Heart right ventricle (tissue), 16 donors: ENCODE measurements around the gene KRT20. TPM values are rescaled to one million over a fixed set of nuclear protein-coding genes. Genes with fewer than 3 reads are reported as not detected.

Source experiments
- ATAC-seq, 8 donors: fragments of 200-7000 bp; cut with Tn5 transposase; one replicate each; pipeline ENCODE4 v1.9.1; 2020; ENCODE audit warnings: mild to moderate bottlenecking in 8 of 8, moderate library complexity in 8 of 8, moderate number of reproducible peaks in 1 of 8
- DNase-seq, 2 donors: peaks; one replicate each; pipeline ENCODE4 v3.0.0-alpha.2; 2020
- H3K27ac ChIP-seq, 10 donors: fragments of 200-600 bp; sonication (generic) in 2 of 10; one replicate each; pipeline versions ENCODE4 v1.5.0 to v1.8.0; 2020 to 2022; ENCODE audit warnings: mild to moderate bottlenecking in 3 of 10
- H3K27me3 ChIP-seq, 7 donors: fragments of 200-600 bp; one replicate each; pipeline ENCODE4 v1.8.0; 2021 to 2022; ENCODE audit warnings: mild to moderate bottlenecking in 2 of 7
- H3K36me3 ChIP-seq, 9 donors: fragments of 200-600 bp; sonication (generic) in 1 of 9; one replicate each; pipeline versions ENCODE4 v1.5.0 to v1.8.0; 2020 to 2022; ENCODE audit warnings: mild to moderate bottlenecking in 2 of 9
- H3K4me1 ChIP-seq, 9 donors: fragments of 200-600 bp; sonication (generic) in 1 of 9; one replicate each; pipeline versions ENCODE4 v1.5.0 to v1.8.0; 2020 to 2022; ENCODE audit warnings: mild to moderate bottlenecking in 4 of 9
- H3K4me3 ChIP-seq, 10 donors: fragments of 200-600 bp; sonication (generic) in 2 of 10; one replicate each; pipeline versions ENCODE4 v1.5.0 to v1.8.0; 2020 to 2022; ENCODE audit warnings: mild to moderate bottlenecking in 7 of 10, moderate library complexity in 2 of 10
- H3K9me3 ChIP-seq, 11 donors: fragments of 200-600 bp in 10 of 11; sonication (generic) in 2 of 11; one replicate each; pipeline versions ENCODE4 v1.5.0 to v1.8.0; 2013 to 2022; ENCODE audit warnings: mild to moderate bottlenecking in 2 of 11, control low read depth in 1 of 11, moderate library complexity in 1 of 11
- WGBS, 2 donors: extraction: QIAGEN DNeasy Blood & Tissue Kit; methylation state at CpG; one replicate each; pipeline ENCODE4 v1.1.7; 2013; ENCODE audit warnings: inconsistent platforms in 1 of 2; 5-methylcytosine and 5-hydroxymethylcytosine counted together
- intact Hi-C, 10 donors: fragments of 100-400 bp; cut with DNase I; formaldehyde crosslinking; loops; one replicate each; pipeline versions ENCODE4 v1.11.1 to v1.14.2; 2022
- polyA plus RNA-seq, 2 donors: library from polyadenylated mRNA; stranded (reverse); fragments of 200-250 nt; gene quantifications; one replicate each; pipeline ENCODE4 v1.2.3, GENCODE V29; 2013
- total RNA-seq, 10 donors: library from RNA; stranded (reverse); fragmentation: NEBNext Ultra II Directional in 3 of 10; extraction: Animal tissue kit (Norgen Biotek cat#: 25700) in 3 of 10; gene quantifications; one replicate each; pipeline versions ENCODE4 v1.2.1 to v1.2.4, GENCODE V29; 2021 to 2023
- TF ChIP-seq, protein P1 (sequence below), 9 donors: fragments of 200-600 bp; sonication (generic) in 2 of 9; IDR thresholded peaks; one replicate each; pipeline versions ENCODE4 v1.5.0 to v1.8.0; 2021 to 2022; ENCODE audit warnings: antibody characterized with exemption in 9 of 9, mild to moderate bottlenecking in 5 of 9, moderate library complexity in 1 of 9
- donor health status: Arrhythmogenic right ventricular cardiomyopathy.
- donor health status: ischemic (EF 13 %, LVEDD 7.1; RV severe dilation, severe dysfunction).
- donor health status: healthy with polysubstance abuse.
- donor health status: DM: no; HTN: yes; CAD: no.
- donor health status: DM: no; HTN: no; CAD: no.
- donor health status: ischemic (EF 25% LVEDD 6.9; RV normal size, moderate dysfunction).
- donor health status: ischemic (EF 25% LVEDD 5.7; RV mildly dilated, moderate dysfunction).
- donor health status: healthy.
- donor health status: DM: yes; HTN: yes; CAD: no.
- donor health status: Ischemic cardiomyopathy.
- donor health status: ischemic (EF 35%, LVEDD 5.7; RV mildly dilated, moderate dysfunction).
- donor health status: nonischemic (EF 11% LVEDD 7.7; RV severe dilation, severe dysfunction).
- donor health status: DM: yes; HTN: yes; CAD: no.
- donor health status: PGD.
- donor health status: ischemic (EF 29% LVEDD 5.4; RV normal size, mild dysfunction).
- donor health status: nonischemic (EF 23%, LVEDD 6.1; RV moderate dilation, normal function).

Gene KRT20
- total and polyA plus RNA-seq, 12 donors = not detected

GRCh38 chr17:40903129-40903847 lies 18.2 kb upstream of the KRT20 start:
- intact Hi-C loops = loop anchor here in 1 of 10 donors (10.0 kb wide), 1 partner anchor 98 kb away; no protein-coding TSS in a partner anchor
- ATAC-seq = no peak

GRCh38 chr17:40902498-40902897 lies 17.5 kb upstream of the KRT20 start:
- DNase-seq = no peak
- 86 to 87% methylated on average over 4 of the region's 4 CpGs for WGBS, 2 donors
- no peak for ATAC-seq
- H3K9me3 ChIP-seq = no peaks in the 10 kb centered on the region
- peaks cover 0 to 39% (median 14%) of the 10 kb centered on the region in 7 donors for H3K27me3 ChIP-seq
- H3K4me3 ChIP-seq = no peak overlapping the region
- no peak overlapping the region for H3K27ac ChIP-seq
- intact Hi-C loops = loop anchor here in 1 of 10 donors (10.0 kb wide), 1 partner anchor 98 kb away; no protein-coding TSS in a partner anchor
- TF ChIP-seq, protein P1, sequence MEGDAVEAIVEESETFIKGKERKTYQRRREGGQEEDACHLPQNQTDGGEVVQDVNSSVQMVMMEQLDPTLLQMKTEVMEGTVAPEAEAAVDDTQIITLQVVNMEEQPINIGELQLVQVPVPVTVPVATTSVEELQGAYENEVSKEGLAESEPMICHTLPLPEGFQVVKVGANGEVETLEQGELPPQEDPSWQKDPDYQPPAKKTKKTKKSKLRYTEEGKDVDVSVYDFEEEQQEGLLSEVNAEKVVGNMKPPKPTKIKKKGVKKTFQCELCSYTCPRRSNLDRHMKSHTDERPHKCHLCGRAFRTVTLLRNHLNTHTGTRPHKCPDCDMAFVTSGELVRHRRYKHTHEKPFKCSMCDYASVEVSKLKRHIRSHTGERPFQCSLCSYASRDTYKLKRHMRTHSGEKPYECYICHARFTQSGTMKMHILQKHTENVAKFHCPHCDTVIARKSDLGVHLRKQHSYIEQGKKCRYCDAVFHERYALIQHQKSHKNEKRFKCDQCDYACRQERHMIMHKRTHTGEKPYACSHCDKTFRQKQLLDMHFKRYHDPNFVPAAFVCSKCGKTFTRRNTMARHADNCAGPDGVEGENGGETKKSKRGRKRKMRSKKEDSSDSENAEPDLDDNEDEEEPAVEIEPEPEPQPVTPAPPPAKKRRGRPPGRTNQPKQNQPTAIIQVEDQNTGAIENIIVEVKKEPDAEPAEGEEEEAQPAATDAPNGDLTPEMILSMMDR (IDR thresholded peaks at IDR 0.05) = no peak
- no peaks in the 10 kb centered on the region for H3K36me3 ChIP-seq
- H3K4me1 ChIP-seq = no peaks in the 10 kb centered on the region

More at GRCh38 chr17:40903129-40903847, 18.2 kb upstream of the KRT20 start:
- WGBS, 2 donors = 77 to 80% methylated on average over 12 of the region's 12 CpGs
- Histone ChIP-seq H3K4me3 (no peak overlapping the region), H3K27ac (no peak overlapping the region), H3K9me3 (no peaks in the 10 kb centered on the region), H3K27me3 (peaks cover 0 to 47% (median 19%) of the 10 kb centered on the region in 7 donors), H3K36me3 (no peaks in the 10 kb centered on the region), H3K4me1 (no peaks in the 10 kb centered on the region)
- DNase-seq = no peak
- TF ChIP-seq, protein P1 (IDR thresholded peaks at IDR 0.05) = no peak

GRCh38 chr17:40901981-40902474 lies 17.0 kb upstream of the KRT20 start:
- H3K9me3 ChIP-seq = no peaks in the 10 kb centered on the region
- intact Hi-C loops = loop anchor here in 1 of 10 donors (10.0 kb wide), 1 partner anchor 97 kb away; no protein-coding TSS in a partner anchor
- no peak for ATAC-seq
- no peak overlapping the region for H3K27ac ChIP-seq
- peaks cover 0 to 38% (median 13%) of the 10 kb centered on the region in 7 donors for H3K27me3 ChIP-seq
- no peaks in the 10 kb centered on the region for H3K36me3 ChIP-seq
- WGBS, 2 donors = 89 to 93% methylated on average over 1 of the region's 1 CpG
- H3K4me3 ChIP-seq = no peak overlapping the region
- no peak for DNase-seq
- H3K4me1 ChIP-seq = no peaks in the 10 kb centered on the region
- TF ChIP-seq, protein P1 (IDR thresholded peaks at IDR 0.05) = no peak

DNA sequence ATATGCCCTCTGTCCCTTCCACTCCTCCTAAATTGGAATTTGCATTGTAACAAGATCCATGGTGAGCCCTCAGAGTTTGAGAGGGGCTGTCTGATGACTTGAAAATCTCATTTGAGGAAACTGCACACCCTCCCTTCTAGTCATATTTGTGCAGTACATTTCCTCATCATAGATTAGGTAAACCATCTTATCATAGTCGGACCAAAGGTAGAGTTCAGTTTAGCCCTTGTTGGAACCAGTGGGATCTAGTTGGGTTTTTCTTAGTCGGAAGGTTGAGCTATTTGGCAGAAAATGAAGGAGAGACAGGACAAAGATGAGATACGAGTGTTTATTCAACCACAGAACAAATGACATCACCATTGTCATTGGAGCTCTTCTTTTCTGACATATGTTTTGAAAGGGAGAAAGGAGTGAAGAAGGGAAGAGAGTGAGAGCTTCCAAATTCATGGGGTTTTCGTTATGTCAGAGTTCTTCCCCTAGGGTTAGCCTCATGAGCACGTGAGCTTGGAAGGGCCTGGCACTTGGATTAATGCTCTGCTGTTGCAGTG lies 15.8 kb upstream of the KRT20 start:
- TF ChIP-seq, protein P1 (IDR thresholded peaks at IDR 0.05) = no peak
- no peaks in the 10 kb centered on the region for H3K4me1 ChIP-seq
- H3K4me3 ChIP-seq = no peak overlapping the region
- ATAC-seq (no peak), DNase-seq (no peak)
- H3K36me3 ChIP-seq = no peaks in the 10 kb centered on the region
- H3K27me3 ChIP-seq = peaks cover 0 to 37% (median 9%) of the 10 kb centered on the region in 7 donors
- 70 to 71% methylated on average over 5 of the region's 5 CpGs for WGBS, 2 donors
- intact Hi-C loops = loop anchor here in 1 of 10 donors (10.0 kb wide), 1 partner anchor 96 kb away; no protein-coding TSS in a partner anchor
- no peak overlapping the region for H3K27ac ChIP-seq
- H3K9me3 ChIP-seq = no peaks in the 10 kb centered on the region
